HEK293T (cell line): ENCODE data around the gene LGALS7.

Experiments used
- CTCF ChIA-PET: fragments of 350-600 bp; formaldehyde crosslinking; extraction: SDS; loops from one replicate; lab custom pipeline; 2021; ENCODE audit warnings: antibody characterized with exemption, inconsistent platforms; lab: Yijun Ruan, JAX
- POLR2A ChIA-PET: fragments of 350-600 bp; formaldehyde crosslinking; extraction: SDS; loops from one replicate; lab custom pipeline; 2020; ENCODE audit warnings: antibody characterized with exemption, inconsistent platforms; lab: Yijun Ruan, JAX
- DNase-seq: peaks from one replicate; pipeline ENCODE4 v3.0.0; 2012; ENCODE audit warnings: mixed read lengths; ENCODE audit errors: extremely low spot score
- ARNT ChIP-seq: fragments of 450-650 bp; IDR thresholded peaks from 2 replicates; pipeline ENCODE4 v1.6.1; 2017; ENCODE audit warnings: mild to moderate bottlenecking
- BHLHE40 ChIP-seq: fragments of 450-650 bp; IDR thresholded peaks from 2 replicates; pipeline ENCODE4 v1.6.1; 2016; ENCODE audit warnings: mild to moderate bottlenecking, moderate library complexity, borderline replicate concordance
- CTBP1 ChIP-seq: fragments of 450-650 bp; IDR thresholded peaks from 2 replicates; pipeline ENCODE4 v1.6.1; 2016; ENCODE audit warnings: borderline replicate concordance
- ELF4 ChIP-seq: fragments of 450-650 bp; IDR thresholded peaks from 2 replicates; pipeline ENCODE4 v1.6.1; 2017; ENCODE audit warnings: antibody characterized with exemption
- FOXA1 ChIP-seq: fragments of 450-650 bp; IDR thresholded peaks from 2 replicates; pipeline ENCODE4 v1.6.1; 2016; ENCODE audit warnings: mild to moderate bottlenecking
- FOXK2 ChIP-seq: fragments of 450-650 bp; IDR thresholded peaks from 2 replicates; pipeline ENCODE4 v1.6.1; 2016; ENCODE audit warnings: mild to moderate bottlenecking
- FOXM1 ChIP-seq: fragments of 450-650 bp; IDR thresholded peaks from 2 replicates; pipeline ENCODE4 v1.6.1; 2017; ENCODE audit warnings: mild to moderate bottlenecking, borderline replicate concordance
- HDGF ChIP-seq: fragments of 450-650 bp; IDR thresholded peaks from 2 replicates; pipeline ENCODE4 v1.6.1; 2017; ENCODE audit warnings: antibody characterized with exemption, borderline replicate concordance
- L3MBTL2 ChIP-seq: fragments of 450-650 bp; conservative IDR thresholded peaks from 2 replicates; pipeline ENCODE4 v1.6.1; 2016; ENCODE audit warnings: mild to moderate bottlenecking
- LEF1 ChIP-seq: fragments of 450-650 bp; IDR thresholded peaks from 2 replicates; pipeline ENCODE4 v1.6.1; 2017; ENCODE audit warnings: mild to moderate bottlenecking, borderline replicate concordance
- NFRKB ChIP-seq: fragments of 450-650 bp; IDR thresholded peaks from 2 replicates; pipeline ENCODE4 v1.6.1; 2016; ENCODE audit warnings: mild to moderate bottlenecking, moderate library complexity
- PKNOX1 ChIP-seq: fragments of 450-650 bp; IDR thresholded peaks from 2 replicates; pipeline ENCODE4 v1.6.1; 2016
- SP1 ChIP-seq: fragments of 450-650 bp; IDR thresholded peaks from 2 replicates; pipeline ENCODE4 v1.6.1; 2017
- SUZ12 ChIP-seq: fragments of 450-650 bp; IDR thresholded peaks from 2 replicates; pipeline ENCODE4 v1.6.1; 2016; ENCODE audit warnings: mild to moderate bottlenecking
- TARDBP ChIP-seq: fragments of 450-650 bp; IDR thresholded peaks from 2 replicates; pipeline ENCODE4 v1.6.1; 2016
- ZNF384 ChIP-seq: fragments of 450-650 bp; IDR thresholded peaks from 2 replicates; pipeline ENCODE4 v1.6.1; 2016

The LGALS7 gene

DNA sequence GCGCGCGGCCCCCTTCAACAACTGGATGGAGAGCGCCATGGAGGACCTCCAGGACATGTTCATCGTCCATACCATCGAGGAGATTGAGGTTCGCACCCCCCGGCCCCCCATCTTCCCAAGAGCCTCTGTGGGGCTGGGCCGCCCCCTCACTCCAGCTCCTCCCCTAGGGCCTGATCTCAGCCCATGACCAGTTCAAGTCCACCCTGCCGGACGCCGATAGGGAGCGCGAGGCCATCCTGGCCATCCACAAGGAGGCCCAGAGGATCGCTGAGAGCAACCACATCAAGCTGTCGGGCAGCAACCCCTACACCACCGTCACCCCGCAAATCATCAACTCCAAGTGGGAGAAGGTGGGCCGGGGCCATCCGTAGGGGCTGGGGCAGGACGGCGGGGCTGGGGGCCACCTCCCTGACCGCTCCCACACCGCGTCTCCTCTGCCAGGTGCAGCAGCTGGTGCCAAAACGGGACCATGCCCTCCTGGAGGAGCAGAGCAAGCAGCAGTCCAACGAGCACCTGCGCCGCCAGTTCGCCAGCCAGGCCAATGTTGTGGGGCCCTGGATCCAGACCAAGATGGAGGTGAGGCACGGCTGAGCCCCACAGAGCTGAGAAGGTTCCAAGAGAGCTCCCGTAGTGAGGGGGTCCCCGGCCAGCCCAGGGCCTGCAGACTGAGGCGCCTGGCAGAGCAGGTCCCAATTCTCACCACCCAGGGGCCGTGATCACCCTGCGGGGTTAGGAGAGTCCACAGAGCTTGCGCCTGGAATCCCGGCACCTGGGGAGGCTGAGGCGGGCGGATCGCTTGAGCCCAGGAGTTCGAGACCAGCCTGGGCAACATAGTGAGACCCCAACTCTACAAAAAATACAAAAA, 49.1 kb downstream of the LGALS7 start:
- TF ChIP-seq LEF1 (no peak), ELF4 (no peak), PKNOX1 (no peak), TARDBP (no peak), SUZ12 (no peak), SP1 (no peak), HDGF (no peak)
- no peak for DNase-seq
- ChIA-PET POLR2A (no interaction called here), CTCF (no interaction called here)

GRCh38 chr19:38723606-38723965, 49.7 kb downstream of the LGALS7 start:
- no peak for TF ChIP-seq FOXA1
- TF ChIP-seq HDGF: no peak
- no peak for TF ChIP-seq PKNOX1
- TF ChIP-seq FOXK2: no peak
- TF ChIP-seq LEF1: no peak
- no peak for TF ChIP-seq SUZ12
- TF ChIP-seq ARNT: no peak
- TF ChIP-seq ELF4: no peak
- TF ChIP-seq BHLHE40: no peak
- no peak for TF ChIP-seq NFRKB
- TF ChIP-seq L3MBTL2: no peak
- ChIA-PET POLR2A (no interaction called here), CTCF (interaction anchor here (0.9 kb wide), 1 partner anchor 87 kb away, joined by 3 read pairs; no protein-coding TSS in a partner anchor)
- no peak for DNase-seq

- DNase-seq: no peak
- ChIA-PET POLR2A (no interaction called here), CTCF (interaction anchor here (0.7 to 0.9 kb wide), 2 partner anchors 86 to 191 kb away, joined by 3 read pairs; no protein-coding TSS in a partner anchor)
- TF ChIP-seq SP1: no peak
- TF ChIP-seq PKNOX1: no peak
- no peak for TF ChIP-seq FOXM1
- no peak for TF ChIP-seq ZNF384
- no peak for TF ChIP-seq FOXK2
- no peak for TF ChIP-seq SUZ12
- TF ChIP-seq CTBP1: no peak
- TF ChIP-seq BHLHE40: no peak
Observed at GRCh38 chr19:38722947-38723605, 50.2 kb downstream of the LGALS7 start.

- TF ChIP-seq FOXK2: no peak
- DNase-seq: no peak
- ChIA-PET POLR2A (no interaction called here), CTCF (interaction anchor here (0.7 kb wide), 1 partner anchor 192 kb away, joined by 3 read pairs; no protein-coding TSS in a partner anchor)
Observed at GRCh38 chr19:38721979-38722773, 51.1 kb downstream of the LGALS7 start.

DNA sequence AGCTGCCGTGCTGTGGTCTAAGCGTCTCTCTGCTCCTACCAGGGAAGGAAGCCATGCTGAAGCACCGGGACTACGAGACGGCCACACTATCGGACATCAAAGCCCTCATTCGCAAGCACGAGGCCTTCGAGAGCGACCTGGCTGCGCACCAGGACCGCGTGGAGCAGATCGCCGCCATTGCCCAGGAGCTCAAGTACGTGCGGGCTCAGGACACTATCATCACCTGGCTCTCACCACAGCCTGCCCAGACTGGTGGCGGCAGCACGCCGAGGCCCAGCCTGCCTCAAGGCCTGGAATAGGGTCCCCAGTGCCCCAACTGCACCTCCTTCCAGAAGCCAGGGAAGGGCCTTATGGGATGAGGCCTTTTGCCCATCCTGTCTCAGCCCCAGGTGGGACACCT, 51.8 kb downstream of the LGALS7 start:
- no peak for TF ChIP-seq SP1
- no peak for TF ChIP-seq CTBP1
- no peak for TF ChIP-seq ARNT
- no peak for TF ChIP-seq FOXA1
- no peak for TF ChIP-seq SUZ12
- no peak for TF ChIP-seq ELF4
- TF ChIP-seq PKNOX1: no peak
- TF ChIP-seq NFRKB: no peak
- TF ChIP-seq LEF1: no peak
- no peak for TF ChIP-seq TARDBP
- TF ChIP-seq FOXM1: no peak
- no peak for TF ChIP-seq L3MBTL2
- no peak for TF ChIP-seq ZNF384
- TF ChIP-seq BHLHE40: no peak
- TF ChIP-seq HDGF: no peak
- TF ChIP-seq FOXK2: no peak
- CTCF ChIA-PET: no interaction called here
- POLR2A ChIA-PET: no interaction called here
- DNase-seq: no peak
